ENCODE results near the gene RTEL1. TPM values are rescaled to one million over a fixed set of nuclear protein-coding genes. Genes with fewer than 3 reads are reported as not detected.

The RTEL1 gene
- polyA plus RNA-seq, 3 donors = 1.0 to 15.5 (median 4.8) TPM

DNA sequence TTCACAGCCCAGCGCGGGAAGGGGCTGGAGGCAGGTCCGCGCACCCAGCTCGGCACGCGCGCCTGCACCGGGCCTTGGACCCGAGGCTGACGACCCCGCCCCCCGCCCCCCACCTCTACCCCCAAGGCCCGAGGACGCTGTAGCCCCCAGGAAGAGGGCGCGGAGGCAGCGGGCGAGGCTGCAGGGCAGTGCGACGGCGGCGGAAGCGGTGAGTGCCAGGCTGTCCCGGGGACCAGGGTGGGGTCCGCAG is 79.5 kb downstream of the RTEL1 start:
- H3K27ac ChIP-seq (ENCODE audit: low read depth in 1 of 2, low read length in 2 of 2) = no peak overlapping the region
- Mint-ChIP-seq H3K4me3 (peak overlapping the region in 1 of 2 donors; percentile 63), H3K4me1 (peaks cover 21% of the 10 kb centered on the region), H3K36me3 (peaks cover 0 to 30% of the 10 kb centered on the region in 2 donors), H3K27me3 (ENCODE audit: low read depth in 3 of 3) (peaks cover 17 to 37% (median 25%) of the 10 kb centered on the region in 3 donors), H3K27ac (no peak overlapping the region), H3K9me3 (peaks cover 0 to 4% (median 0%) of the 10 kb centered on the region in 7 donors)
- intact Hi-C loops (cut with micrococcal nuclease) = loop anchor here (5.0 kb wide), 2 partner anchors 95 to 165 kb away; partner anchors contain the start of gene HELZ2 (in 1 of the 2)
- TF ChIP-seq, protein P1, sequence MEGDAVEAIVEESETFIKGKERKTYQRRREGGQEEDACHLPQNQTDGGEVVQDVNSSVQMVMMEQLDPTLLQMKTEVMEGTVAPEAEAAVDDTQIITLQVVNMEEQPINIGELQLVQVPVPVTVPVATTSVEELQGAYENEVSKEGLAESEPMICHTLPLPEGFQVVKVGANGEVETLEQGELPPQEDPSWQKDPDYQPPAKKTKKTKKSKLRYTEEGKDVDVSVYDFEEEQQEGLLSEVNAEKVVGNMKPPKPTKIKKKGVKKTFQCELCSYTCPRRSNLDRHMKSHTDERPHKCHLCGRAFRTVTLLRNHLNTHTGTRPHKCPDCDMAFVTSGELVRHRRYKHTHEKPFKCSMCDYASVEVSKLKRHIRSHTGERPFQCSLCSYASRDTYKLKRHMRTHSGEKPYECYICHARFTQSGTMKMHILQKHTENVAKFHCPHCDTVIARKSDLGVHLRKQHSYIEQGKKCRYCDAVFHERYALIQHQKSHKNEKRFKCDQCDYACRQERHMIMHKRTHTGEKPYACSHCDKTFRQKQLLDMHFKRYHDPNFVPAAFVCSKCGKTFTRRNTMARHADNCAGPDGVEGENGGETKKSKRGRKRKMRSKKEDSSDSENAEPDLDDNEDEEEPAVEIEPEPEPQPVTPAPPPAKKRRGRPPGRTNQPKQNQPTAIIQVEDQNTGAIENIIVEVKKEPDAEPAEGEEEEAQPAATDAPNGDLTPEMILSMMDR (IDR thresholded peaks at IDR 0.05) = no peak
- 0% methylated on average over 15 of the region's 26 CpGs for WGBS (ENCODE audit: insufficient coverage)
- peaks cover 35 to 47% of the 10 kb centered on the region in 2 donors for H3K4me1 ChIP-seq (ENCODE audit: control insufficient read depth in 1 of 2, insufficient read depth in 2 of 2, low read length in 2 of 2)
- H3K4me3 ChIP-seq (replicated peaks in 1 of 3; ENCODE audit: low read depth in 2 of 3, low read length in 3 of 3) = peak overlapping the region in 1 of 3 experiments; percentile 14
- no peak for DNase-seq
- peaks cover 31 to 37% of the 10 kb centered on the region in 2 donors for H3K36me3 ChIP-seq (replicated peaks in 1 of 2; ENCODE audit: control insufficient read depth in 1 of 2, insufficient read depth in 2 of 2, low read length in 2 of 2)
- no peak overlapping the region for H3K9ac ChIP-seq (ENCODE audit: insufficient read depth, low read length, poor library complexity, severe bottlenecking)
- H3K9me3 ChIP-seq (replicated peaks in 1 of 2; ENCODE audit: control insufficient read depth in 1 of 2, insufficient read depth in 1 of 2, low read length in 2 of 2) = no peaks in the 10 kb centered on the region
- H3K4me2 ChIP-seq (replicated peaks; ENCODE audit: extremely low read depth, low read length, poor library complexity, severe bottlenecking) = peak overlapping the region; percentile 91
- peaks cover 7% of the 10 kb centered on the region for H3K79me2 ChIP-seq (ENCODE audit: insufficient read depth, low read length)
- peaks cover 8 to 26% of the 10 kb centered on the region in 2 donors for H3K27me3 ChIP-seq (ENCODE audit: control insufficient read depth in 2 of 2, insufficient read depth in 2 of 2, low read length in 2 of 2)
- H2AFZ ChIP-seq (ENCODE audit: insufficient read depth, low read depth, low read length, poor library complexity, severe bottlenecking) = no peak overlapping the region
- peaks cover 67% of the 10 kb centered on the region for H4K20me1 ChIP-seq (ENCODE audit: insufficient read depth, low read length)

DNA sequence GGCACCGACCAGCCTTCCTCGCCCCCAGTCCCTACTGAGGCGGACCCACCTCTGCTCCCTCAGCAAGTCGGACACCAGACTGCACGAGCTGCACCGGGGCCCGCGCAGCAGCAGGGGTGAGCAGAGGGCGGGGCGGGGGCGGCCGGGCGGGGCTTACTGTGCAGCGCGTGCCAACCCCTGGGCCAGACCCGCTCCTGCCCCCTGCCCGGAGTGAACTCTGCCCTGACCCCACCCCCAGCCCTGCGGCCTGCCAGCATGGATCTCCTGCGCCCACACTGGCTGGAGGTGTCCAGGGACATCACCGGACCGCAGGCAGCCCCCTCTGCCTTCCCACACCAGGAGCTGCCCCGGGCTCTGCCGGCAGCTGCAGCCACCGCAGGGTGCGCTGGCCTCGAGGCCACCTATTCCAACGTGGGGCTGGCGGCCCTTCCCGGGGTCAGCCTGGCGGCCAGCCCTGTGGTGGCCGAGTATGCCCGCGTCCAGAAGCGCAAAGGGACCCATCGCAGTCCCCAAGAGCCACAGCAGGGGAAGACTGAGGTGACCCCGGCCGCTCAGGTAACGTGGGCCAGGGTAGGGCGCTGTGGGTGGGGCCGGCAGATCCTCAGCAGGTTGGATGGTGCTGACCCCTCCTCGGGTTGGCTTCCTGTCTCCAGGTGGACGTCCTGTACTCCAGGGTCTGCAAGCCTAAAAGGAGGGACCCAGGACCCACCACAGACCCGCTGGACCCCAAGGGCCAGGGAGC is 80.0 kb downstream of the RTEL1 start:
- WGBS (ENCODE audit: insufficient coverage) = 19% methylated on average over 43 of the region's 43 CpGs
- H3K4me3 Mint-ChIP-seq = peak overlapping the region; percentile 35 to 37
- Histone ChIP-seq H3K4me3 (replicated peaks in 1 of 3; ENCODE audit: low read depth in 2 of 3, low read length in 3 of 3) (peak overlapping the region in 1 of 3 experiments; percentile 75), H3K4me2 (replicated peaks; ENCODE audit: extremely low read depth, low read length, poor library complexity, severe bottlenecking) (peak overlapping the region; percentile 91), H4K20me1 (ENCODE audit: insufficient read depth, low read length) (peaks cover 62% of the 10 kb centered on the region), H3K9me3 (replicated peaks in 1 of 2; ENCODE audit: control insufficient read depth in 1 of 2, insufficient read depth in 1 of 2, low read length in 2 of 2) (no peaks in the 10 kb centered on the region), H3K27ac (ENCODE audit: low read depth in 1 of 2, low read length in 2 of 2) (no peak overlapping the region), H2AFZ (ENCODE audit: insufficient read depth, low read depth, low read length, poor library complexity, severe bottlenecking) (no peak overlapping the region), H3K36me3 (replicated peaks in 1 of 2; ENCODE audit: control insufficient read depth in 1 of 2, insufficient read depth in 2 of 2, low read length in 2 of 2) (peaks cover 28 to 33% of the 10 kb centered on the region in 2 donors), H3K79me2 (ENCODE audit: insufficient read depth, low read length) (peaks cover 7% of the 10 kb centered on the region), H3K27me3 (ENCODE audit: control insufficient read depth in 2 of 2, insufficient read depth in 2 of 2, low read length in 2 of 2) (peaks cover 8 to 26% of the 10 kb centered on the region in 2 donors), H3K4me1 (ENCODE audit: control insufficient read depth in 1 of 2, insufficient read depth in 2 of 2, low read length in 2 of 2) (peaks cover 35 to 47% of the 10 kb centered on the region in 2 donors), H3K9ac (ENCODE audit: insufficient read depth, low read length, poor library complexity, severe bottlenecking) (no peak overlapping the region)
- no peak overlapping the region for H3K27ac Mint-ChIP-seq
- peaks cover 17 to 37% (median 25%) of the 10 kb centered on the region in 3 donors for H3K27me3 Mint-ChIP-seq (ENCODE audit: low read depth in 3 of 3)
- H3K9me3 Mint-ChIP-seq = peaks cover 0 to 4% (median 0%) of the 10 kb centered on the region in 7 donors
- TF ChIP-seq, protein P1 (IDR thresholded peaks at IDR 0.05) = no peak
- H3K4me1 Mint-ChIP-seq = peaks cover 21% of the 10 kb centered on the region
- no peak for DNase-seq
- H3K36me3 Mint-ChIP-seq = peaks cover under 1 to 30% of the 10 kb centered on the region in 2 donors
- intact Hi-C loops (cut with micrococcal nuclease) = loop anchor here (5.0 kb wide), 2 partner anchors 96 to 166 kb away; partner anchors contain the start of gene HELZ2 (in 1 of the 2)
